ENCODE data around the gene RHOT1.

- TF ChIP-seq CTCF (IDR thresholded peaks at IDR 0.05) (no peak), POLR2A (IDR thresholded peaks at IDR 0.05) (no peak)
These were observed 66.1 kb downstream of the RHOT1 start for GRCh38 chr17:32208436-32208835.

Data from lower leg skin (tissue), 3 donors.